ENCODE data around the gene CDH20. TPM values are rescaled to one million over a fixed set of nuclear protein-coding genes. Genes with fewer than 3 reads are reported as not detected.

The CDH20 gene
- total RNA-seq, result not detected

DNA sequence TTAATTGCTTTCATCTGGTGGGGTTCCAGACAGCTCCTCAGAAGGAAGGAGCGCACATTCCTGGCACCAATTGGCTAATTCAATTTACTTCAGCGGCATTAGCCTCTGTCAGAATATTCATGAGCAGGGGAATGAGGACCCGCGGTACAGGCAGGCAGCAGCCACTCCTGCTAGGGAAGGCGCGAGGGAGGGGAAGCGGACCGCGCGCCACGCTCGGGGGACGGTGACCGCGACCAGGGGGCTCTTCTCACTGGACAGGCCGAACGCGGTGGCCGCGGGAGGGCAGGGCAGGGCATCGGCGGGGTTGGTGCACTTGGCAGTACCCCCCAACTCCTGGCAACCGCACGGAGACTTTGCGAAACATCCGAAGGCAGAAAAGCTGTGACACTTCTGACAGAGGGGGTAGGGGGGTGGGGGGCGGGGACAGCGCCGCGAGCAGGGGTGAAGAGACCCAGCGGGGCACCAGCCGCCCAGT is at the start of gene CDH20:
TSS of gene CDH20 (plus strand) at position 160 of the 475 bp plus-strand sequence.
- H3K4me1 Mint-ChIP-seq (ENCODE audit: low read depth), result no peaks in the 10 kb centered on the region
- no peak within 1 kb of the TSS for H3K27ac Mint-ChIP-seq
- no peaks in the 10 kb centered on the region for H3K36me3 Mint-ChIP-seq (ENCODE audit: low read depth)
- H3K27me3 Mint-ChIP-seq (ENCODE audit: low read depth), result peaks cover 28% of the 10 kb centered on the region
- CTCF ChIA-PET, result no interaction called here
- no peaks in the 10 kb centered on the region for H3K9me3 Mint-ChIP-seq
- intact Hi-C loops (cut with micrococcal nuclease), result no loop called here
- no peak for DNase-seq
- H3K4me3 Mint-ChIP-seq, result no peak within 1 kb of the TSS

DNA sequence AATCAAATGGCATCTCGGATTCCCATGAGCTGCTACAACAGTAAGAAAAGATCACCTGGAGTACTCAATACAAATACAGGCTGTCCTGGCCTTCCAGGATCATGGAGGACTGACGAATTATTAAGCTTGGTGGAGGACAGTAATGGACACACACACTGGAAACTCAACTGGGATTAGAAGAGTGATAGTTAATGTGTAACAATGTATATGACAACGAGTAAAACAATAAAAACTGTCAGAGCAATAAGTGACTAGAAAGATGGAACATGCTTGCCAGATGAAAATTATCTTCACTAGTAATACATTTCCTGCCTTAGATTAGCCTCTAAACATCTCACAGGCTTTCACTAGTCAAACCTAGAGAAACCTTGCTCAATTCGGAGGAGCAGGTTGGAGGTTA is 49.2 kb upstream of the CDH20 start:
- DNase-seq, result no peak
- Mint-ChIP-seq H3K36me3 (ENCODE audit: low read depth) (no peaks in the 10 kb centered on the region), H3K4me3 (no peak overlapping the region), H3K9me3 (peaks cover 4% of the 10 kb centered on the region), H3K4me1 (ENCODE audit: low read depth) (no peaks in the 10 kb centered on the region), H3K27ac (no peak overlapping the region), H3K27me3 (ENCODE audit: low read depth) (no peaks in the 10 kb centered on the region)
- CTCF ChIA-PET, result no interaction called here
- intact Hi-C loops (cut with micrococcal nuclease), result no loop called here

DNA sequence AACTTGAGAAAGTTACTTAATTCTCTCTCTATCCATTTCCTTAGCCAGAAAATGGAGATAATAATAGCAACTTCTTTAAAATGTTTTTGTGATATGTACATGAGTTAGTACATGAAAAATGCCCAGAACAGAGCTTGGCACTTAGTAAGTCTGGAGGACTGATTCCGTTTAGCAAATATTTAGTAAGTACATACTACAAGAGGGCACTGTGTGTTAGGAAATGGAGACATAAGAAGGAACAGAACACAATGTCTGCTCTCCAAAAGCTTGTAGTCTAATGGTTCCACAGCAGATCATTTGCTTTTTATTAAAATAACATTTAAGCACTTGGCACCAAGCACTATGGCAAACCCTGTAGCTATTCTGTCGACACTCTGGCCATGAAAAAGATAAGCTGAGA is 47.5 kb upstream of the CDH20 start:
- H3K27me3 Mint-ChIP-seq (ENCODE audit: low read depth), result no peaks in the 10 kb centered on the region
- no peaks in the 10 kb centered on the region for H3K9me3 Mint-ChIP-seq
- no peaks in the 10 kb centered on the region for H3K4me1 Mint-ChIP-seq (ENCODE audit: low read depth)
- no peak for DNase-seq
- intact Hi-C loops (cut with micrococcal nuclease), result no loop called here
- no peak overlapping the region for H3K4me3 Mint-ChIP-seq
- H3K27ac Mint-ChIP-seq, result no peak overlapping the region
- no peaks in the 10 kb centered on the region for H3K36me3 Mint-ChIP-seq (ENCODE audit: low read depth)
- CTCF ChIA-PET, result no interaction called here

DNA sequence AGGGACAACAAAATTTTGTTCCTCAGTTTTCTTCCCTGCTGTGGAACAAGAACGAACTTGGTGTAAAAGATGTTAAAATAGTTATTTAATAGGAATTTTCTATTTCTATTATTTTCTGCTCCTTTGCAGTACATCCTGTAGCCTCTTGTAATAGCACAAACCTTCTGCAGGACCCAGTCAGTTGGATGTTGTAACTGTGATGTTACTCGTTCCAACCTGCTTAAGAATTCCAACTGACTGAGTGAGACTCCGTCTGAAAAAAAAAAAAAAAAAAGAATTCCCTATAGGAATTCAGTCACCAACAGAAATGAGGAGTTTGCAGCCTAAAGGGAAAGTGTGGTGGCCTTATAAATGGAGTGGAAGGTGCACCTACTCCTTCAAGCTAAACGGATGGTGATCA is 46.4 kb upstream of the CDH20 start:
- intact Hi-C loops (cut with micrococcal nuclease), result no loop called here
- no peak overlapping the region for H3K27ac Mint-ChIP-seq
- no peak overlapping the region for H3K4me3 Mint-ChIP-seq
- H3K27me3 Mint-ChIP-seq (ENCODE audit: low read depth), result no peaks in the 10 kb centered on the region
- H3K9me3 Mint-ChIP-seq, result no peaks in the 10 kb centered on the region
- DNase-seq, result no peak
- CTCF ChIA-PET, result no interaction called here
- no peaks in the 10 kb centered on the region for H3K4me1 Mint-ChIP-seq (ENCODE audit: low read depth)
- H3K36me3 Mint-ChIP-seq (ENCODE audit: low read depth), result no peaks in the 10 kb centered on the region

DNA sequence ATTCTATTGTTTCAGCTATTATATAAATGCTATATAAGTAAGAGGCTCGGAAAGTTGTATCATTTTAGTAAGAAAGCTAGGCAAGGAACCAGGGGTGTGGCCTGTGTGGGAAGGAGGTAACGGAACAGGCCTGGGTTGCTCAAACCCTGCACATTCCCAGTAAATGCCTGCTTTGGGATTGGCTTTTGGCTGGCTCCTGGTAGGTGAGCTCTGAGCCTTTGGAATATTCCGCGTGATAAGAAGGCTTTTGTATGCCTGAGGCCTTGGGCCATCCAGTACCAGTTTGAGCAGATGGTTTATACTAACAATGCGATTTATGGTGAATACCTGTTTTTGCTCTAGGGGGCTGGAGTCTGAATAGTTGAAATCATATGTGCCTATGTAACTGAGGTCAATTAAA is 42.6 kb upstream of the CDH20 start:
- Mint-ChIP-seq H3K27ac (no peak overlapping the region), H3K9me3 (no peaks in the 10 kb centered on the region), H3K36me3 (ENCODE audit: low read depth) (no peaks in the 10 kb centered on the region), H3K27me3 (ENCODE audit: low read depth) (no peaks in the 10 kb centered on the region), H3K4me1 (ENCODE audit: low read depth) (no peaks in the 10 kb centered on the region), H3K4me3 (no peak overlapping the region)
- CTCF ChIA-PET, result no interaction called here
- DNase-seq, result no peak
- intact Hi-C loops (cut with micrococcal nuclease), result no loop called here

DNA sequence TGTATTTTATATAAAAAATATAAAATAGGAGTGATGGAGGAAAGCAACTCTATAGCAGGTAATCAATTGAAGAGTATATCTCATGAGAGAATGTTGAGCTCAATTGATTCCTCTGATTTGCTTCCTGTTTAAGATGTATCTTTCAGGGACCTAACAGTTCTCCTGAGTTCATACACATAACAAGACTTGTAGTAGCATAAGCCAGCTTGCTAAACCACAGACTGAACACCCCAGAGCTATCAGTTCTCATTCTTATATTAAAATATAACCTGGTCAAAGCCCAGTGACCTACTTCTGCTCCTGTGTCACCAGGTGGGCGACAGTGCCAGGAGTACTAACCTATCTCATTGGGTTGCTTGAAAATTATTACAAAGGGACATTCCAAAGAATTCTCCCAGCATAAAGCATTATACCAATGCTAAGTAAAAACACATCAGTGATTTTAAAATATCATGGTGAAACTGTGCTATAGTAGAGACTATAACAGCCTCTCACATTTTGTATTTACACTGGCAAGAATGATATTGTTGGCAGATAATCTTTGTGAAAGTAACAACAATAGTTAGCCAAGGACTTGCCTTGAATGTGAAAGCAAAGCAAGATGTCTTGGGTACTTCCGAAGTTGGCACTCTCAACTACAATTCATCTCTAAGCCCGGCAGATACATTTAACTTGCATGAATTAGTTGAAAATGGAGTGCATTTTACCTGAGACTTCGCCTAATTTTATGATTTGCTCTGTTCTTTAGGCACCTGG is 40.8 kb upstream of the CDH20 start:
- Mint-ChIP-seq H3K4me3 (no peak overlapping the region), H3K27me3 (ENCODE audit: low read depth) (no peaks in the 10 kb centered on the region), H3K9me3 (no peaks in the 10 kb centered on the region), H3K27ac (no peak overlapping the region), H3K36me3 (ENCODE audit: low read depth) (no peaks in the 10 kb centered on the region), H3K4me1 (ENCODE audit: low read depth) (no peaks in the 10 kb centered on the region)
- CTCF ChIA-PET, result no interaction called here
- no peak for DNase-seq
- intact Hi-C loops (cut with micrococcal nuclease), result no loop called here

DNA sequence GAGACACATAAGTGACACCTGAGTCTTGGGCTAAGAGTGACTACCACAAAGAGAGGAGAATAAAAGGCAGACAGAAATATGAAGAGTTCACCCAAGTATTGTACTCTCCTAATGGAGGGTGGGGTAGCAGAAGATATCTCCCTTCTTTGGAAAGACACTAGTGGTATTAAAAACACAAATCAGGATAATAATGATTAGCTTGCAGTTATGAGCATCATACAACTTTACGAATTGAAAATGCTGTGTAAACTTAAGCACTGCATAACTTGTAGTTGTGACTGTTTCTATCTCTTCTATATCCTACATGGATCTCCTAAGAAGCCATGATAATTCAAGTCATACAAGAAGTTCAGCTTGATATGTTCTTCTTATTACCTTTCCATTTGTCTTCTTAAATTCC is 38.1 kb upstream of the CDH20 start:
- Mint-ChIP-seq H3K4me1 (ENCODE audit: low read depth) (no peaks in the 10 kb centered on the region), H3K27me3 (ENCODE audit: low read depth) (no peaks in the 10 kb centered on the region), H3K4me3 (no peak overlapping the region), H3K9me3 (no peaks in the 10 kb centered on the region), H3K36me3 (ENCODE audit: low read depth) (no peaks in the 10 kb centered on the region), H3K27ac (no peak overlapping the region)
- DNase-seq, result no peak
- CTCF ChIA-PET, result no interaction called here
- intact Hi-C loops (cut with micrococcal nuclease), result no loop called here

DNA sequence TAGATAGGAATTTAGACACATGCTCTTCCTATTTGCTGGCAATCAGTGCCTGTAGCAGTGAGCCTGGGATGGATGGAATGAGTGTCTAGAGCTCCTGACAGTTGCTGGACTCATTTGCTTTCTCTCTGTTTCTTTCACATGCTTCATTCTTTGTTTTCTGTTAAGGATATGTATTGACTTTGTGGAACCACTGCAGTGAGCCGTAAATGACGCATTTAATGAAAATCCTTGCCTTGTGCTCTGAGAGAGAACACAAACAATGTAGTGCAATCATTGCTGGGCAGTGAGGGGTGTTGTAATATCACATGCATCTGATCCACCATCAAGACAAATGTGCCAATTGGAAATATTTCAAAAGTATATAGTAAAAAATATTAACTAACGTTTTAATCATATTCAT is 25.2 kb upstream of the CDH20 start:
- H3K27ac Mint-ChIP-seq, result no peak overlapping the region
- H3K9me3 Mint-ChIP-seq, result peaks cover 1% of the 10 kb centered on the region
- CTCF ChIA-PET, result no interaction called here
- H3K4me1 Mint-ChIP-seq (ENCODE audit: low read depth), result no peaks in the 10 kb centered on the region
- no peak overlapping the region for H3K4me3 Mint-ChIP-seq
- intact Hi-C loops (cut with micrococcal nuclease), result no loop called here
- DNase-seq, result no peak
- H3K27me3 Mint-ChIP-seq (ENCODE audit: low read depth), result no peaks in the 10 kb centered on the region
- no peaks in the 10 kb centered on the region for H3K36me3 Mint-ChIP-seq (ENCODE audit: low read depth)

DNA sequence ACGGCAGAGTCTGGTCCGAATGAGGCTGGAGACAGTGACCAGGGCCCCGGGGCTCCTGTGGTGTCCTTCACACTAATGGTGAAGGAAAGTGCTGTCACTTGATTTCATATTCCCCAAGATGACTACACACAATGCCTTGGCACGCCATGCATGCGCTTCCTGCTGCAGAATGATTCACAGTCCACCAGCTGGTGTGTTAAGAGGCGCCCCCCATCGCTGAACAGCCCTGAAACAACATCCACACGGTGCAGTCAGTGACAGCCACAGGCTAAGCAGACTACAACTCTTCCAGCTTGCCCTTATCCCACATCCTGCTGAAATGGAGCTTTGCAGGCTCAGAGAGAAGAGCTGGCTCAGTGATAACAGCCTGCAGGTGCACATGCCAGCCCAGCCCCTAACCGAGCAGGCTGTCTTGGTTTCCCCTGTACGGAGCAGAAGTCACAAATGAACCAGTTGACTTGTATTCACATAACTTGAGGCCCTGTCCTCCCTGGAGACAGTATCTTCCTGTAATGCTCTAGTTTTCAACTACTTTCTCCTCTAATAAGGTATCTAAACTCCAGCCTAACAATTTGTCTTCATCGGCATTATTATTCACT is 24.3 kb upstream of the CDH20 start:
- Mint-ChIP-seq H3K4me1 (ENCODE audit: low read depth) (no peaks in the 10 kb centered on the region), H3K27ac (no peak overlapping the region), H3K9me3 (peaks cover under 1% of the 10 kb centered on the region), H3K4me3 (no peak overlapping the region), H3K36me3 (ENCODE audit: low read depth) (no peaks in the 10 kb centered on the region), H3K27me3 (ENCODE audit: low read depth) (no peaks in the 10 kb centered on the region)
- DNase-seq, result no peak
- CTCF ChIA-PET, result no interaction called here
- intact Hi-C loops (cut with micrococcal nuclease), result no loop called here

DNA sequence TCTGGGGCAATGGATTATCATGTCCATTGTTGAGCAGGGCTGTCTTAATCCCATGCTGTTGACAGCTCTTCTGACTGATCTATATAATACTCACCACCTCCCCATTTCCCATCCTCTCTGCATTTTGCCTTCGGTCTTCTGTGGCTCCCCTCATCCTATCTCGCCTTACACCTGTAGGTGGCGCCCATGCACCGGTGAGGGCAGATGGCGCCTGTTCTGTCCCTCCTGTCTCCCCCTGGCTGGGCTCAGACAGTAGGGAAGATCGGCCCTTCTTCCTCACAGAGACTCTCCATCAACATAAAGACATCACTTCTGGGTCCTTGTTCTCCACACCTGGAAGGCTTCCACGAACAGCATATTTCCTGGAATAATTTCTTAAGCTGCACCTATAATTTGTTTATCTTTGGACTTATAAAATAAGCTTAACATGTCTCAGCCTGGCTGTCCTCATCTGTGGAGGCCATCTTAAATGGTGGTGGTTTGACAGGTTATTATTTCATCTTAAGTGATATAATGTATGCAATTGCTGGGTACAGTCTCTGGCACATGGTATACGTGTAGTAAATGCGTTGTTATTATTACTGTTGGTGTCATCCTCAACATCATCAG is 10.9 kb upstream of the CDH20 start:
- peak; percentile 58 for DNase-seq
- CTCF ChIA-PET, result interaction anchor here (0.6 to 4.3 kb wide), 6 partner anchors 9 to 1063 kb away, joined by 3 to 14 read pairs (median 3); no protein-coding TSS in a partner anchor
- peaks cover 4% of the 10 kb centered on the region for H3K27me3 Mint-ChIP-seq (ENCODE audit: low read depth)
- intact Hi-C loops (cut with micrococcal nuclease), result loop anchor here (1.0 kb wide), 1 partner anchor 180 kb away; no protein-coding TSS in a partner anchor
- H3K36me3 Mint-ChIP-seq (ENCODE audit: low read depth), result no peaks in the 10 kb centered on the region
- no peak overlapping the region for H3K27ac Mint-ChIP-seq
- H3K9me3 Mint-ChIP-seq, result peaks cover 1% of the 10 kb centered on the region
- no peaks in the 10 kb centered on the region for H3K4me1 Mint-ChIP-seq (ENCODE audit: low read depth)
- H3K4me3 Mint-ChIP-seq, result no peak overlapping the region

DNA sequence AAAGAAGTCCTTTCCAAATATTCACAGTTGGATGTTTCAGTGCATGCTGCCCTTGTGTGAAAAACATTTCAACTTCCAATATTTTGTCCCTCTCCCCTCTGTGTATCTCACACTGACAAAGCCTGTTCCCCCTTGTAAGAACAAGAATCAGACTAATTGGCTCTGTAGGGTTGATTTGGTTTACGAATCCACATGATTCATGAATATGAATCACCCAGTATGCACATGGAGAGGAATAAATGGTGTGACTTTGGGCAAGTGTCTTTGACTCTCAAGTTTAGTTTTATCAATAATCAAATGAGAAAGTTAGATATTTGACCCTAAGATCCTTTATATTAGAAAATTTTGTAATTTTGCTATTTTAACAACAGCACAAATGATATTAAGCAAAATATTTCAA is 9.3 kb upstream of the CDH20 start:
- intact Hi-C loops (cut with micrococcal nuclease), result no loop called here
- CTCF ChIA-PET, result interaction anchor here (4.3 kb wide), 1 partner anchor 178 kb away, joined by 14 read pairs; no protein-coding TSS in a partner anchor
- DNase-seq, result no peak
- Mint-ChIP-seq H3K4me3 (no peak overlapping the region), H3K9me3 (peaks cover 1% of the 10 kb centered on the region), H3K27me3 (ENCODE audit: low read depth) (peaks cover 4% of the 10 kb centered on the region), H3K36me3 (ENCODE audit: low read depth) (no peaks in the 10 kb centered on the region), H3K4me1 (ENCODE audit: low read depth) (no peaks in the 10 kb centered on the region), H3K27ac (no peak overlapping the region)

DNA sequence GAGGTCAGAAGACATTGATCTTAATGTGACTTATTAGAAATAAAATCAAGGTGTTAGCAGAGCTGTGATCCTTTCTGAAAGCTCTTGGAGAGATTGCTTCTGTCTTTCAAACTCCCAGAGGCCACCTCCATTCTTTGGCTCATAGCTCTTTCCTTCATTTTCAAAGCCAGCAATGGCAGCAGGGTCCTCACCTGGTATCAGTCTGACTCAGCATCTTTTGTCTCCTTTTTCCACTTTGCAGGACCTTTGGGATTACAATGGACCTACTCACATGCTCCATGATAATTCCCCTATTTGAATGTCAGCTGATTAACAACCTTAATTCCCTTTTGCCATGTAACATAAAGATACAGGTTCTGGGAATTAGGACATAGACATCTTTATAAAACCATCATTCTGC is 6.8 kb upstream of the CDH20 start:
- intact Hi-C loops (cut with micrococcal nuclease), result no loop called here
- Mint-ChIP-seq H3K27ac (no peak overlapping the region), H3K4me3 (no peak overlapping the region), H3K27me3 (ENCODE audit: low read depth) (peaks cover 2% of the 10 kb centered on the region), H3K4me1 (ENCODE audit: low read depth) (no peaks in the 10 kb centered on the region), H3K36me3 (ENCODE audit: low read depth) (no peaks in the 10 kb centered on the region), H3K9me3 (no peaks in the 10 kb centered on the region)
- CTCF ChIA-PET, result no interaction called here
- no peak for DNase-seq

DNA sequence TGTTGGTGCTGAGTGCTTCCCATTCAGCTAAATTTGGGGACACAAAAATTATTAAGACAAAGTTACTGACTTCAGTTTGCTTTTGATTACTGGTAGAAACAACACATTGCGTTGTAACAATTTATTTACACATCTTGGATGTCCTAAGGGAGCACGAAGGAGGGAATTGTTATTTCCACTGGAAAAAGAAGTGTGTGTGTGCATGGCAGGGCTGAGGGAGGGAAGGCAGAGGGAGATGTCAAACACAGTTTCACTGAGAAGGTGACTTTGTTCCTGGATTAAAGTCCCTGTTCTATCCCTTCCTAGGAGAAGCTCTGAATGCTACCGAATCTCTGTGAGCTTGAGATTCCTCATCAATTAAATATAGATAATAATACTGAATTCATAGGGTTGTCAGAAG is 3.8 kb upstream of the CDH20 start:
- Mint-ChIP-seq H3K9me3 (no peaks in the 10 kb centered on the region), H3K27me3 (ENCODE audit: low read depth) (peaks cover 16% of the 10 kb centered on the region), H3K36me3 (ENCODE audit: low read depth) (no peaks in the 10 kb centered on the region), H3K4me1 (ENCODE audit: low read depth) (no peaks in the 10 kb centered on the region), H3K27ac (no peak overlapping the region), H3K4me3 (no peak overlapping the region)
- intact Hi-C loops (cut with micrococcal nuclease), result no loop called here
- DNase-seq, result no peak
- CTCF ChIA-PET, result no interaction called here

All from activated naive CD4-positive, alpha-beta T cell treated with anti-CD3 and anti-CD28 coated beads for 36 hours (primary cell).